Right renal pelvis (tissue), 4 donors: ENCODE data around the gene TNFRSF4. TPM values are rescaled to one million over a fixed set of nuclear protein-coding genes. Genes with fewer than 3 reads are reported as not detected.

Experiments
- DNase-seq, 4 donors: peaks; one replicate each; pipeline ENCODE4 v3.0.0-alpha.2; 2013; ENCODE audit warnings: low read depth in 4 of 4, low spot score in 3 of 4, missing footprints in 1 of 4
- polyA plus RNA-seq, 4 donors: library from polyadenylated mRNA; unstranded; fragments of 120-200 nt; gene quantifications; one replicate each; pipeline ENCODE4 v1.2.1, GENCODE V29; 2013; ENCODE audit not compliant: insufficient read length in 4 of 4

Gene TNFRSF4
- polyA plus RNA-seq, 4 donors: 1.6 to 2.5 (median 2.2) TPM

GRCh38 chr1:1171546-1172340 is 42.2 kb downstream of the TNFRSF4 start:
- no peak for DNase-seq

- no peak for DNase-seq
Observed at GRCh38 chr1:1171161-1171545, 42.8 kb downstream of the TNFRSF4 start.

- DNase-seq: no peak
Observed at GRCh38 chr1:1170215-1171091, 43.5 kb downstream of the TNFRSF4 start.

- no peak for DNase-seq
Observed at GRCh38 chr1:1169429-1170214, 44.3 kb downstream of the TNFRSF4 start.

- DNase-seq: no peak
Observed at GRCh38 chr1:1168451-1169411, 45.2 kb downstream of the TNFRSF4 start.

GRCh38 chr1:1167841-1168450 is 46.0 kb downstream of the TNFRSF4 start:
- DNase-seq: no peak

GRCh38 chr1:1167398-1167821 is 46.5 kb downstream of the TNFRSF4 start:
- DNase-seq: no peak

GRCh38 chr1:1166642-1167397 is 47.1 kb downstream of the TNFRSF4 start:
- DNase-seq: no peak

- no peak for DNase-seq
Observed at GRCh38 chr1:1165900-1166421, 48.0 kb downstream of the TNFRSF4 start.

- no peak for DNase-seq
Observed at GRCh38 chr1:1165485-1165884, 48.5 kb downstream of the TNFRSF4 start.

- DNase-seq: no peak
Observed at GRCh38 chr1:1164701-1165451, 49.1 kb downstream of the TNFRSF4 start.

- DNase-seq: no peak
Observed at GRCh38 chr1:1164361-1164700, 49.6 kb downstream of the TNFRSF4 start.

GRCh38 chr1:1163538-1164070 is 50.3 kb downstream of the TNFRSF4 start:
- no peak for DNase-seq

GRCh38 chr1:1162597-1163537 is 51.1 kb downstream of the TNFRSF4 start:
- no peak for DNase-seq

GRCh38 chr1:1161683-1162079 is 52.3 kb downstream of the TNFRSF4 start:
- DNase-seq: no peak
